ENCODE results near the gene PAPPA.

DNA sequence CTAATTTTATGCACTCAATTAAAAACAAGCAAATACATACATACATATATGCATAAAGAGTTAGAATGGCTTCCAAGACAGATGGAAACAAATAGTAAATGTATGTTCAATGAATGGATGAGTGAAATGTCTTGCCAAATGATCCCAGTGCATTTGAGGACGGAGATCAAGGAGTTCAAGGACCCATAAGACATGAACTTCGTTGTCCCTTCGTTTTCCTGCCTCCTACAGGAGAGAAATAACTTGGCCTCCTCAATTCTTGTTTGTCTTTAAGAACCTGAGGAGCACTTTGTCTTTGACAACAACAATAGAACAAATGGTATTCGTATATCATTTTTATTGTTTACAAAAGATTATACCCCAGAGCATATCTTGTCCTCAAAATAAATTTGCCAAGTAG lies 2.4 kb upstream of the PAPPA start:
- TF ChIP-seq, protein P1, sequence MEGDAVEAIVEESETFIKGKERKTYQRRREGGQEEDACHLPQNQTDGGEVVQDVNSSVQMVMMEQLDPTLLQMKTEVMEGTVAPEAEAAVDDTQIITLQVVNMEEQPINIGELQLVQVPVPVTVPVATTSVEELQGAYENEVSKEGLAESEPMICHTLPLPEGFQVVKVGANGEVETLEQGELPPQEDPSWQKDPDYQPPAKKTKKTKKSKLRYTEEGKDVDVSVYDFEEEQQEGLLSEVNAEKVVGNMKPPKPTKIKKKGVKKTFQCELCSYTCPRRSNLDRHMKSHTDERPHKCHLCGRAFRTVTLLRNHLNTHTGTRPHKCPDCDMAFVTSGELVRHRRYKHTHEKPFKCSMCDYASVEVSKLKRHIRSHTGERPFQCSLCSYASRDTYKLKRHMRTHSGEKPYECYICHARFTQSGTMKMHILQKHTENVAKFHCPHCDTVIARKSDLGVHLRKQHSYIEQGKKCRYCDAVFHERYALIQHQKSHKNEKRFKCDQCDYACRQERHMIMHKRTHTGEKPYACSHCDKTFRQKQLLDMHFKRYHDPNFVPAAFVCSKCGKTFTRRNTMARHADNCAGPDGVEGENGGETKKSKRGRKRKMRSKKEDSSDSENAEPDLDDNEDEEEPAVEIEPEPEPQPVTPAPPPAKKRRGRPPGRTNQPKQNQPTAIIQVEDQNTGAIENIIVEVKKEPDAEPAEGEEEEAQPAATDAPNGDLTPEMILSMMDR (tag by site-specific recombination; IDR thresholded peaks at IDR 0.05) = no peak
- TF ChIP-seq HOXA7 (CRISPR knock-in tag; IDR thresholded peaks at IDR 0.05; ENCODE audit: borderline replicate concordance) (no peak), ZNF670 (tag by site-specific recombination; IDR thresholded peaks at IDR 0.05; ENCODE audit: low read depth) (no peak), ZNF501 (tag by site-specific recombination; IDR thresholded peaks at IDR 0.05) (no peak), BCL11A (tag by site-specific recombination; IDR thresholded peaks at IDR 0.05; ENCODE audit: low read depth) (no peak), ZFP41 (tag by site-specific recombination; IDR thresholded peaks at IDR 0.05; ENCODE audit: borderline replicate concordance) (no peak), ZNF140 (tag by site-specific recombination; IDR thresholded peaks at IDR 0.05) (no peak), ZNF274 (IDR thresholded peaks at IDR 0.05; ENCODE audit: low read length) (no peak), ZNF274 (tag by site-specific recombination; IDR thresholded peaks at IDR 0.05; ENCODE audit: borderline replicate concordance) (no peak), ZNF341 (tag by site-specific recombination; IDR thresholded peaks at IDR 0.05; ENCODE audit: low read depth) (no peak)
- TF ChIP-seq, protein P2, sequence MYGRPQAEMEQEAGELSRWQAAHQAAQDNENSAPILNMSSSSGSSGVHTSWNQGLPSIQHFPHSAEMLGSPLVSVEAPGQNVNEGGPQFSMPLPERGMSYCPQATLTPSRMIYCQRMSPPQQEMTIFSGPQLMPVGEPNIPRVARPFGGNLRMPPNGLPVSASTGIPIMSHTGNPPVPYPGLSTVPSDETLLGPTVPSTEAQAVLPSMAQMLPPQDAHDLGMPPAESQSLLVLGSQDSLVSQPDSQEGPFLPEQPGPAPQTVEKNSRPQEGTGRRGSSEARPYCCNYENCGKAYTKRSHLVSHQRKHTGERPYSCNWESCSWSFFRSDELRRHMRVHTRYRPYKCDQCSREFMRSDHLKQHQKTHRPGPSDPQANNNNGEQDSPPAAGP (tag by site-specific recombination; IDR thresholded peaks at IDR 0.05) = no peak

Measured in HEK293 (cell line).